Measurements from ENCODE around the gene NRIP1.
"Not testable (repeated sequence)": the region's sequence is repeated elsewhere in the genome, so short reads cannot be mapped to it uniquely, and the experiment has no call there.

Gene NRIP1

GRCh38 chr21:15037095-15037899 lies 27.5 kb downstream of the NRIP1 start:
- DNase-seq, result no peak

GRCh38 chr21:15036189-15036588 lies 28.6 kb downstream of the NRIP1 start:
- no peak for DNase-seq

DNA sequence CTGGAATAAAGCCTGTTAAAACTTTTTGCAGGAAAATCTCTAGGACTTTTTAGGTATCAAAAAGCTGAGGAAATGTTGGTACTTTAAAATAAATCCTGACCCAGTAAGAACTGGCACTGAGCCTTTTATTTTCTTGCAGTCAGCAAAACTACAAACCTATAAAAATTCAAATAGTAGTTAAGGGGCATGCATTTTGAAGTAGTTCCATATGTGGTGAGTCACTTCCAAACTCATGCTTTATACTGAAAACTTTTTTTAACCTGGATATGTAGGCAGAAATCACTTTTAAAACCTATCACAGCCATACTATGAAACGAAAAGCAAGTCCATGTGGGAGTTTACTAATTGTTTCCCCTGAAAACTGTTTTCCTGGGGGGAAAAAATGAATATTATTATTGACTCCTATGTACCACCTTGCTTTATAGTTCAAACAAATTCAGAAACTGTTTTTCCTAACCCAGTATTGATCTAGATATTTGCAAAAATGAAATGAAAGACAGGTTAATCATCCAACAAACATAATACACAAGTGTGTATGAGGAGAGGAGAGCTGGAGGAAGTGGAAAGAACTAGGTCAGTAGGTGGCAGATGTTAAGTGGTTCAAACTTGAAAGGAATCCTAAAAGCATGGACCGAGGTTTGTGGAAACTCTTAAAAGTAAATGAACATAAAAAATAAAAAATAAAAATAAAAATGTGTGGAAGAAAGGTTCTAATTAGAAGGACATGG lies 30.5 kb downstream of the NRIP1 start:
- no peak for DNase-seq

DNA sequence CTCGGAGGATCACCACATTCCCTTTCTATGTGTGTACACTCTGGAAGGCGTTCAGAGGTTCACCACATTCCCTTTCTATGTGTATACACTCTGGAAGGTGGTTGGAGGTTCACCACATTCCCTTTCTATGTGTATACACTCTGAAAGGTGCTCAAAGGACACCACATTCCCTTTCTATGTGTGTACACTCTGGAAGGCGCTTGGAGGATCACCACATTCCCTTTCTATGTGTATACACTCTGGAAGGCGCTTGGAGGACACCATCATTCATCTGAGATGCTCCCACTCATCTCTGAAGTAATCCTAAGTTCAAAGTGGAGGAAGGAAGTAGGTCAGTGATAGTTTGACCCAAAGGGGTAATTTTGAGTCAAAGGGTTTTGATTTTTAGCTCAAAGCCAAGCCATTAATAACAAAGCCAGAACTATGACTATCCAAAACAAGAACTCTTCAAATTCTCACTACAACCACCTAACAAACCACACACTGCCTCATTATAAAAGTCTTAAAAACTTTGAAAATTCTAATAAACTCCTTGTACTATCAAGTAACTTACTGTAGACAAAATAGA lies 32.9 kb downstream of the NRIP1 start:
- no peak for DNase-seq

DNA sequence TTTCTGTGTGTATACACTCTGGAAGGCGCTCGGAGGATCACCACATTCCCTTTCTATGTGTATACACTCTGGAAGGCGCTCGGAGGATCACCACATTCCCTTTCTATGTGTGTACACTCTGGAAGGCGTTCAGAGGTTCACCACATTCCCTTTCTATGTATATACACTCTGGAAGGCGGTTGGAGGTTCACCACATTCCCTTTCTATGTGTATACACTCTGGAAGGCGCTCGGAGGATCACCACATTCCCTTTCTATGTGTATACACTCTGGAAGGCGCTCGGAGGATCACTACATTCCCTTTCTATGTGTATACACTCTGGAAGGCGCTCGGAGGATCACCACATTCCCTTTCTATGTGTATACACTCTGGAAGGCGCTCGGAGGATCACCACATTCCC lies 33.4 kb downstream of the NRIP1 start:
- DNase-seq, result not testable (repeated sequence)

DNA sequence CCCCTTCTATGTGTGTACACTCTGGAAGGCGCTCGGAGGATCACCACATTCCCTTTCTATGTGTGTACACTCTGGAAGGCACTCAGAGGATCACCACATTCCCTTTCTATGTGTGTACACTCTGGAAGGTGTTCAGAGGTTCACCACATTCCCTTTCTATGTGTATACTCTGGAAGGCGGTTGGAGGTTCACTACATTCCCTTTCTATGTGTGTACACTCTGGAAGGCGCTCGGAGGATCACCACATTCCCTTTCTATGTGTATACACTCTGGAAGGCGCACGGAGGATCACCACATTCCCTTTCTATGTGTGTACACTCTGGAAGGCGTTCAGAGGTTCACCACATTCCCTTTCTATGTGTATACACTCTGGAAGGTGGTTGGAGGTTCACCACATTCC lies 33.9 kb downstream of the NRIP1 start:
- DNase-seq, result not testable (repeated sequence)

GRCh38 chr21:15029077-15029476 lies 35.7 kb downstream of the NRIP1 start:
- DNase-seq, result no peak

- no peak for DNase-seq
Observed at GRCh38 chr21:15028186-15028585, 36.6 kb downstream of the NRIP1 start.

DNA sequence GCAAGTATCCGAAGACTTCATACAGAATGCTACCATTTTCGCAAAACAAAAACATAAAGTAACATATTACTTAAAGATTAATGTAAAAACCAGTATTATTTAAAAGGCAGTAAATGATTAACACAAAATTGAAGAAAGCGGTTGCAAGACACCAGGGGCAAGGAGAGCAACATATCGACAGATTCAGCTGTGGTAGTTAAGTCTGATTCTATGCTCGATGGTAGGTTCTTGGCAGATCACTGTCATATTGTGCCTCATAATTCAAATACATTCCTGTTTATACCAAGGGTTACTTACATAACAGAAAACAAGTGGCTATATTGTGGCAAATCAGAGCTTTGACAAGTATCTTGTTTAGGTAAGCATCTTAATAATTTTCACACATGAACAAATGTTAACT lies 37.7 kb downstream of the NRIP1 start:
- DNase-seq, result no peak

- no peak for DNase-seq
Observed at GRCh38 chr21:15026370-15026769, 38.4 kb downstream of the NRIP1 start.

- no peak for DNase-seq
Observed at GRCh38 chr21:15023776-15024175, 41.0 kb downstream of the NRIP1 start.

GRCh38 chr21:15022608-15023261 lies 42.1 kb downstream of the NRIP1 start:
- DNase-seq, result no peak

DNA sequence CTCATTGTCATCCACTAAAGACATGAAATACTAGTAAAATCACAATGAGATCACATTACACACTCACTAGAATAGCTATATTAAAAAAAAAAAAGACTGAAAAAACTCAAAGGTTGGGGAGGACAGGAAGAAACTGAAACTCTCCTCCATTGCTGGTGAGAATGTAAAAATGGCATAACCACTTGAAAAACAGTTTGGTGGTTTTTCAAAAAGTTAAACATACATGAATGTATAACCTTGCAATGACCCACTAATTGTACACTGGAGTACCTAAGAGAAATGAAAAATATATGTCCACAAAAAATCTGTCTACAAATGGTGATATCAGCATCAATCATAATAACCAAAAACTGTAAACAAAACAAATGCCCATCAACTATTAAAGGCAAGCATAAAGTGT lies 44.0 kb downstream of the NRIP1 start:
- DNase-seq, result no peak

GRCh38 chr21:15018382-15018781 lies 46.4 kb downstream of the NRIP1 start:
- DNase-seq, result no peak

- no peak for DNase-seq
Observed at GRCh38 chr21:15015622-15016471, 49.0 kb downstream of the NRIP1 start.

DNA sequence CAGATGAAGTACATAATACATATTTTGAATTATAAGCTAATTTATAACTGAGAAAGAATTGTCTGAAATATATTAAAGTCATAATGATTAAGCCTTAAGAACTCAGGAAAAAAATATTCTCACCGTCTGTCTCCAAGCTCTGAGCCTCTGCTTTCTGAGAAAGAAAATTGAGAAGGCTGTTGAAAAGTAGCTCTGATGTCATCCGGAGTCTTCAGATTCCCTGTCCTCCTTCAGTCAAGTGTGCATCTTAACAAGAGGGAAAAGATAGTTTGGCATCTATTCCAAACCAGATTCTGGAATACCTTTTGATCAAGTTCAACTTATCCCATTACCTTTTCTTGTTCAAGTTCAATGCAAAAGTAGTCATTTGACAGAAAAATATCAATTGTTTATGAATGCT lies 50.6 kb downstream of the NRIP1 start:
- no peak for DNase-seq

DNA sequence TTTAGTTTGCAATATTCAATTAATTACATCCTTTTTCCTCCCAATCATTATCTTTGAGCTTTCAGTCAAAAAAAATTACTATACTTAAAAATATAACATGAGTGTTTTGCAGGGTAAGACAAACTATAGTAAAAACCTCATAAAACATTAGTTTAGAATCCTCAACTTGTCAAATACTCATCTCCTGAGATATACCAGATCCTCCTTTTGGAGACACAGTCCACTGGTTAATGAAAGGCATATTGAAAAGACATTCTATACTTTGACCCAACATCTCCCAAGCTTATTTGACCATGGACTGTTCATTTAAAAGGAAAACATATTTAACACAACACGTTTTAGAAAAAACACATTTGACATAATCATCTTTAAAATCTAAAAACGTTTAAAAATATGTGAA lies 52.8 kb downstream of the NRIP1 start:
- no peak for DNase-seq

- DNase-seq, result no peak
Observed at GRCh38 chr21:15010645-15011044, 54.2 kb downstream of the NRIP1 start.

- no peak for DNase-seq
Observed at GRCh38 chr21:15009837-15010363, 54.9 kb downstream of the NRIP1 start.

DNA sequence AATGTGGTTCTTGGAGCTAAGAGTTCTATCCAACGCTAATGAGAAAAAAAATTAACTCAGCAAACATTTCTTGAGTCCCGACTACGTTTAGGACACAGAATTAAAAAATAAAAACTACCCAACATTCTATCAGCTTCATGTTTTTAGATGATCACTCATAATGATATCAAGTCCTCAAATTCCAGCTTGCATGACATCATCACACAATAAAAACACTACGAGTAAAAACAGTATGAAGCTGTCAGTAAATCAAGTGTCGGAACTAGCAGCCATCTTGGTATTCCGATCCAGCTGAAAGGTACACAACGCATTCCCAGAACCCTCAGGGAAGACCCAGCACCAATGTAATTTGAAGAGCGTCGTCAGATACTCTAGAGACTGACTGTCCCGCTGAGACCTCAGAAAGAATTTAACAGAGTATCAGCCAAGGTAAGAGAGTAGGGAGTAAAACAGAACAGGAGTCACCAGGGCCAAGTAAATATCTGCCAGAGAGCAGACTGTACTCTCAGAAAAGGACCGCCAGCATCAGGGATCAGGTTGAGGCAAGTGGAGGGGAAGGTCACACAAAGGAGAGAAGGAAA lies 57.0 kb downstream of the NRIP1 start:
- DNase-seq, result no peak

DNA sequence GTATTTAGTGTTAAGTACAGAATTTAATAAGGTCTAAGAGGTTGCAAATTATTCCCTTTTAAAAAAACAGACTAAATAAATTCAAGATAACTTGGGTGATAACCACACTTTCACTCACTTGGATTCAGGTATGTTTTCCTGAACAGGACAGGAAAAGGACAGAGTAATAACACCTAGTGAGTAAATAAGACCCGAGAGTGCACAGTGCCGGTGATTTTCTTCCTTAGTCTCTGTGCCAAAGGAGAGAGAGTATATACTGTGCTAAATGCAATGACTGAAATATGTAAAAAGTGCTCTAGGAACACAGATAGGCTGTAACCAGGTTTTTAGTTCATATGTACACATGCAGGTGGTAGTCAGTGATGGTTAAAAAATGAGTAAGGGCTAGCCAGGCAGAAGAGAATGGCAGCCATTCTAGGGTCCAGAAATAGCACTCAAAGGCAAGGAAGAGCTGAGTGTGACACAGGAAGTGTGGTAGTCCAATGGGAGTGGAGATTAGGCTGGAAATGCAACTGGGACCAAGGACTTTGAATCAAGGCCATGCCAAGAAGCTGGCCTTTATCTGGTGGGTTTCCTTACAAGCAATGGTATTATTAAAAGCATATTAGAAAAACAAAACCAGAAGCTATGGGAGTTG lies 58.1 kb downstream of the NRIP1 start:
- DNase-seq, result no peak

All from stimulated activated CD4-positive, alpha-beta T cell treated with anti-CD3 and anti-CD28 coated beads, Interleukin-2, amount 100 ng/mL, for 48 hours (primary cell).